PC-9 (cell line): ENCODE results near the gene TUT4.

Experiments used
- EZH2 ChIP-seq: fragments of 200-600 bp; sonication (generic); IDR thresholded peaks from 2 replicates; pipeline ENCODE4 v1.8.0; 2017; ENCODE audit warnings: antibody characterized with exemption, low read depth
- TF ChIP-seq, protein P1 (sequence below): fragments of 200-600 bp; sonication (generic); conservative IDR thresholded peaks from 2 replicates; pipeline ENCODE4 v1.6.1; 2017; ENCODE audit warnings: mixed run types, antibody characterized with exemption, mild to moderate bottlenecking, moderate library complexity

DNA sequence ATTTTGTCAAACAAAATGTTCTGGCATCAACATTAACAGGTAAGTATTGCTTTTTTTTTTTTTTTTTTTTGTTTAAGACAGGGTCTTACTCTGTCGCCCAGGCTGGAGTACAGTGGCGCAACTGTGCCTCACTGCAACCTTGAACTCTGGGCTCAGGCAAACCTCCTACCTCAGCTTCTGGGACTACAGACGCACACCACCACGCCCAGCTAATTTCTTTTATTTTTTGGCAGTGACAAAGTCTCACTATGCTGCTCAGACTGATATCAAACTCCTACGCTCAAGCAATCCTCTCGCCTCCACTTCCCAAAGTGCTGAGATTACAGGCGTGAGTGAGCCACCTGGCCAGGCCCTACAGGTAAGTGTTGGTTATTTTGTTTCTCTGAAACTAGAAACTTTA is 2.4 kb downstream of the TUT4 start:
- TF ChIP-seq, protein P1, sequence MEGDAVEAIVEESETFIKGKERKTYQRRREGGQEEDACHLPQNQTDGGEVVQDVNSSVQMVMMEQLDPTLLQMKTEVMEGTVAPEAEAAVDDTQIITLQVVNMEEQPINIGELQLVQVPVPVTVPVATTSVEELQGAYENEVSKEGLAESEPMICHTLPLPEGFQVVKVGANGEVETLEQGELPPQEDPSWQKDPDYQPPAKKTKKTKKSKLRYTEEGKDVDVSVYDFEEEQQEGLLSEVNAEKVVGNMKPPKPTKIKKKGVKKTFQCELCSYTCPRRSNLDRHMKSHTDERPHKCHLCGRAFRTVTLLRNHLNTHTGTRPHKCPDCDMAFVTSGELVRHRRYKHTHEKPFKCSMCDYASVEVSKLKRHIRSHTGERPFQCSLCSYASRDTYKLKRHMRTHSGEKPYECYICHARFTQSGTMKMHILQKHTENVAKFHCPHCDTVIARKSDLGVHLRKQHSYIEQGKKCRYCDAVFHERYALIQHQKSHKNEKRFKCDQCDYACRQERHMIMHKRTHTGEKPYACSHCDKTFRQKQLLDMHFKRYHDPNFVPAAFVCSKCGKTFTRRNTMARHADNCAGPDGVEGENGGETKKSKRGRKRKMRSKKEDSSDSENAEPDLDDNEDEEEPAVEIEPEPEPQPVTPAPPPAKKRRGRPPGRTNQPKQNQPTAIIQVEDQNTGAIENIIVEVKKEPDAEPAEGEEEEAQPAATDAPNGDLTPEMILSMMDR, result no peak
- TF ChIP-seq EZH2, result no peak
